B cell (primary cell): ENCODE data around the gene EHMT2. TPM values are rescaled to one million over a fixed set of nuclear protein-coding genes. Genes with fewer than 3 reads are reported as not detected.

Source experiments
- ATAC-seq: fragments of 200-7000 bp; cut with Tn5 transposase; one replicate; pipeline ENCODE4 v1.10.0; 2021; ENCODE audit warnings: low read depth, mild to moderate bottlenecking, moderate number of reproducible peaks, moderate library complexity
- CTCF ChIA-PET: fragments of 350-600 bp; sonication (Branson Sonifier 250); formaldehyde crosslinking; loops from one replicate; lab custom pipeline; 2021; ENCODE audit warnings: antibody characterized with exemption, inconsistent platforms; lab: Charles Lee
- POLR2A ChIA-PET: fragments of 350-600 bp; sonication (Branson Sonifier 250); formaldehyde crosslinking; loops from one replicate; lab custom pipeline; 2021; ENCODE audit warnings: antibody characterized with exemption; lab: Charles Lee
- DNase-seq: peaks from one replicate; pipeline ENCODE4 v3.0.0; 2013
- H2AFZ ChIP-seq: 2 replicates; pipeline ENCODE4 v1.6.1; 2012; ENCODE audit warnings: mild to moderate bottlenecking, low read depth, low read length; ENCODE audit not compliant: insufficient read depth, poor library complexity, severe bottlenecking
- H3K27ac ChIP-seq, 2 donors: 1 replicate in 1 of 2; 2 replicates in 1 of 2; pipeline ENCODE4 v1.5.1; 2012 to 2013; ENCODE audit warnings: low read length in 2 of 2, mild to moderate bottlenecking in 2 of 2, moderate library complexity in 1 of 2
- H3K27me3 ChIP-seq, 4 experiments: fragments of 200-600 bp in 1 of 4; sonication (generic) in 1 of 4; replicated peaks in 1 of 4; 1 replicate in 2 of 4; 2 replicates in 2 of 4; pipeline versions ENCODE4 v1.6.1 to v1.7.0; 2013 to 2016; ENCODE audit warnings: low read length in 3 of 4, mild to moderate bottlenecking in 2 of 4, mixed read lengths in 1 of 4, moderate library complexity in 1 of 4; ENCODE audit not compliant: insufficient read depth in 4 of 4, control insufficient read depth in 3 of 4; ENCODE audit errors: control extremely low read depth in 1 of 4
- H3K36me3 ChIP-seq, 2 experiments: replicated peaks in 1 of 2; 1 replicate in 1 of 2; 2 replicates in 1 of 2; pipeline versions ENCODE4 v1.6.1 to v1.7.1; 2013; ENCODE audit warnings: low read length in 1 of 2; ENCODE audit not compliant: insufficient read depth in 2 of 2, control insufficient read depth in 1 of 2; ENCODE audit errors: control extremely low read depth in 1 of 2, extremely low read depth in 1 of 2
- H3K4me1 ChIP-seq, 2 donors: fragments of 200-600 bp in 1 of 2; sonication (generic) in 1 of 2; 1 replicate in 1 of 2; 2 replicates in 1 of 2; pipeline versions ENCODE4 v1.5.1 to v1.6.1; 2013 to 2017; ENCODE audit warnings: low read length in 2 of 2; ENCODE audit not compliant: control insufficient read depth in 2 of 2, insufficient read depth in 2 of 2
- H3K4me2 ChIP-seq: replicated peaks from 2 replicates; pipeline ENCODE3; 2012; ENCODE audit warnings: mild to moderate bottlenecking, low read depth, low read length; ENCODE audit not compliant: poor library complexity, severe bottlenecking
- H3K4me3 ChIP-seq, 5 experiments: fragments of 200-600 bp in 1 of 5; sonication (generic) in 1 of 5; 1 replicate in 3 of 5; 2 replicates in 2 of 5; pipeline versions ENCODE4 v1.5.1 to v1.7.0; 2011 to 2016; ENCODE audit warnings: low read length in 4 of 5, mild to moderate bottlenecking in 4 of 5, low read depth in 2 of 5, control low read depth in 1 of 5, moderate library complexity in 1 of 5; ENCODE audit not compliant: insufficient read depth in 1 of 5; ENCODE audit errors: control extremely low read depth in 1 of 5, extremely low read depth in 1 of 5
- H3K79me2 ChIP-seq: fragments of 200-600 bp; sonication (generic); one replicate; pipeline ENCODE4 v1.6.0; 2016; ENCODE audit warnings: low read length; ENCODE audit not compliant: control insufficient read depth, insufficient read depth
- H3K9ac ChIP-seq: fragments of 200-600 bp; sonication (generic); 2 replicates; pipeline ENCODE4 v1.6.1; 2017; ENCODE audit warnings: mild to moderate bottlenecking, low read length, moderate library complexity
- H3K9me3 ChIP-seq, 3 donors: one replicate each; pipeline versions ENCODE4 v1.6.1 to v1.7.1; 2013; ENCODE audit warnings: low read length in 2 of 3; ENCODE audit not compliant: control insufficient read depth in 2 of 3, insufficient read depth in 1 of 3; ENCODE audit errors: control extremely low read depth in 1 of 3
- H4K20me1 ChIP-seq: 2 replicates; pipeline ENCODE4 v1.6.0; 2012; ENCODE audit warnings: mild to moderate bottlenecking, low read length; ENCODE audit not compliant: insufficient read depth, control insufficient read depth, poor library complexity, severe bottlenecking
- H3K27ac Mint-ChIP-seq: one replicate; pipeline ENCODE4 v1.8.0; 2021; ENCODE audit warnings: mixed read lengths
- H3K27me3 Mint-ChIP-seq: one replicate; pipeline ENCODE4 v1.8.0; 2021; ENCODE audit warnings: mixed read lengths
- H3K4me1 Mint-ChIP-seq: one replicate; pipeline ENCODE4 v1.8.0; 2021; ENCODE audit warnings: mixed read lengths
- H3K4me3 Mint-ChIP-seq: one replicate; pipeline ENCODE4 v1.8.0; 2021; ENCODE audit warnings: mixed read lengths
- H3K9me3 Mint-ChIP-seq: one replicate; pipeline ENCODE4 v1.8.0; 2022; ENCODE audit warnings: mixed read lengths; ENCODE audit not compliant: insufficient read depth
- CTCF ChIP-seq: fragments of 200-600 bp; IDR thresholded peaks from one replicate; pipeline ENCODE4 v1.8.0; 2022; ENCODE audit warnings: antibody characterized with exemption, mild to moderate bottlenecking
- EZH2 ChIP-seq: IDR thresholded peaks from 2 replicates; pipeline ENCODE4 v1.6.1; 2012; ENCODE audit warnings: borderline replicate concordance, low read depth, mild to moderate bottlenecking, moderate library complexity, low read length; ENCODE audit not compliant: insufficient read depth, poor library complexity, severe bottlenecking
- WGBS: methylation state at CpG from one replicate; pipeline ENCODE4 v1.1.5; 2013; ENCODE audit warnings: missing lambda C conversion rate; ENCODE audit not compliant: insufficient coverage; 5-methylcytosine and 5-hydroxymethylcytosine counted together
- intact Hi-C: fragments of 100-400 bp; cut with micrococcal nuclease; formaldehyde crosslinking; loops from one replicate; pipeline ENCODE4 v1.10.0; 2022
- polyA plus RNA-seq: library from polyadenylated mRNA; depleted of rRNA; stranded (reverse); fragments of >200 nt; gene quantifications from 2 replicates; pipeline ENCODE4 v1.2.3, GENCODE V29; 2012
- total RNA-seq, 2 donors: library from RNA; stranded (reverse); fragments of 120-200 nt in 1 of 2; gene quantifications; 1 replicate in 1 of 2; 2 replicates in 1 of 2; pipeline versions ENCODE4 v1.2.3 to v1.2.4, GENCODE V29; 2013 to 2022

Gene EHMT2
- total and polyA plus RNA-seq, 2 donors (not counting 1 experiment from before 2014, with no cell fraction given): 86.1 to 108 TPM

DNA sequence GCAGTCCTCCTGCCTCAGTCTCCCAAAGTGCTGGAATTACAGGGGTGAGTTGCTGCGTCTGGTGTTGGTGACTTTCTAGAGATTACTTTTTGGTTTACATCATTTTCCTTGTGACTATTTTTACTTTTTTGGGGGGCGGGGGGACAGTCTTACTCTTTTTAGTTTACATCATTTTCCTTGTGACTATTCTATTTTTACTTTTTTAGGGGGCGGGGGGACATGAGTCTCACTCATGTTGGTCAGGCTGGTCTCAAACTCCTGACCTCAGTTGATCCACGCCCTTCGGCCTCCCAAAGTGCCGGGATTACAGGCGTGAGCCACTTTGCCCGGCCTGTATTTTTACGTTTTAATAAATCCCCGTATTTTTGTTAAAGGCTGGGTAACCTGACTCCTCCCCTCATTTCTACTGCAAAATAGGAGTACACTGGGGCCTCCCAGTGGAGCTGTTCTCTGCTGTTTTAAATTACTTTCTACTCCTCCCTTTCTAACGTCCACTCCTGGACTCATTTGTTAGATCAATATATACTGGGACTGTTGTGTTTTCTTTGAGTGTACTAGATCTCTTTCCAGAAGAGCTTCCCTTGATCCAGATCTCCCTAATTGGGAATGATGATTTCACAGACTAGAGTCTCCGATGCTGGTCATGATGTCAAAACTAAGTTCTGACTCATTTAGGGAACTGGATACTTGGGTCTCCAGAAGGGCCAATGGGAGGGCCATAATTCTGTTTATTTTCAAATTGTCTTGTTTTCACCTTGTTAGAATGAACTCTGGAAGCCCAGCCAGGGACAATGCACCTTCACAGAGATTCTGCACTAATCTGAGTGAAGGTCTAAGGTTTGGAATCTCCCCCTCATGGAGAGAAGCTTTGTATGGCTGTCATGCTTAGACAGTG, 60.8 kb downstream of the EHMT2 start:
- ChIA-PET POLR2A (interaction anchor here (0.6 to 1.2 kb wide), 4 partner anchors 20 to 257 kb away, joined by 4 to 7 read pairs (median 6); no protein-coding TSS in a partner anchor), CTCF (interaction anchor here (0.7 to 2.4 kb wide), 3 partner anchors 26 to 238 kb away, joined by 3 to 6 read pairs (median 3); partner anchors contain the start of gene NEU1)
- Histone ChIP-seq H3K9me3 (no peaks in the 10 kb centered on the region), H3K9ac (peak overlapping the region; percentile 90), H3K4me3 (peak overlapping the region in 4 of 5 experiments; percentile 34 to 95 (median 90)), H3K79me2 (peaks cover 40% of the 10 kb centered on the region), H3K27me3 (no peaks in the 10 kb centered on the region), H3K4me1 (peaks cover 36 to 58% of the 10 kb centered on the region in 2 donors), H4K20me1 (peaks cover 13% of the 10 kb centered on the region), H3K27ac (peak overlapping the region; percentile 51 to 98), H3K36me3 (peaks cover 4 to 43% of the 10 kb centered on the region in 2 experiments), H2AFZ (peak overlapping the region; percentile 90), H3K4me2 (peak overlapping the region; percentile 73)
- Mint-ChIP-seq H3K27me3 (no peaks in the 10 kb centered on the region), H3K4me3 (peak overlapping the region; percentile 87), H3K27ac (peak overlapping the region; percentile 95), H3K4me1 (peaks cover 44% of the 10 kb centered on the region), H3K9me3 (no peaks in the 10 kb centered on the region)
- ATAC-seq (no peak), DNase-seq (peak; percentile 49)
- intact Hi-C loops: loop anchor here (10.0 kb wide), 1 partner anchor 138 kb away; the partner anchor contains the start of gene DXO
- TF ChIP-seq CTCF: no peak
- TF ChIP-seq EZH2: no peak
- WGBS: 53% methylated on average over 4 of the region's 12 CpGs
